ENCODE measurements around the gene NXPH3. TPM values are rescaled to one million over a fixed set of nuclear protein-coding genes. Genes with fewer than 3 reads are reported as not detected.

NXPH3 gene
- total and polyA plus RNA-seq, 2 donors (not counting 3 experiments of a cell fraction or from before 2014, with no cell fraction given), result 1.7 to 2.0 TPM

DNA sequence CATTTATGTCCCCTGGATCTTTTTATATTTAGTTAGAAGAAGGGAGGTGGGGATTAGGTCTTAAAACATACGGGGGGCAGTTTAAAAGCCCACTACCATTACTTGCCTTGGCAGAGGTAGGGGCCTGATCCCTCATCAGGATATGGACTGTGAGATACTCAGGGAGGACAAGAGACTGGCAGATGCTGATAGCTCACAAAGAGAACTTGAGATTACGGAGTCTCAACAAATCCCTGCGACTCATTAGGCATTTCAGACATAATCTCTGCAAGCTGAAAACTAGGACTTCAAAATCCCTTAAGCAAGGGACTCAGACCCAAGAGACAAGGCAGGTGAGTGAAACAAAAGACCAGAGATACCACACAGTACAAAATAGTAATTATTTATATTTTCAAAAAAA is 23.2 kb downstream of the NXPH3 start:
- H3K4me3 ChIP-seq (replicated peaks in 1 of 3; ENCODE audit: insufficient read depth in 1 of 3, low read depth in 1 of 3, low read length in 3 of 3), result no peak overlapping the region
- no peaks in the 10 kb centered on the region for H3K27me3 ChIP-seq (ENCODE audit: control insufficient read depth in 2 of 2, insufficient read depth in 2 of 2, low read length in 2 of 2)
- no peaks in the 10 kb centered on the region for H3K9me3 ChIP-seq (replicated peaks; ENCODE audit: control insufficient read depth, insufficient read depth, low read length)
- intact Hi-C loops (cut with micrococcal nuclease), result no loop called here
- BruUV-seq (replicated peaks), result no TSS peak
- no peak overlapping the region for H2AFZ ChIP-seq (ENCODE audit: low read depth, low read length)
- no peaks in the 10 kb centered on the region for H3K79me2 ChIP-seq (ENCODE audit: control insufficient read depth, insufficient read depth, low read length)
- dilution Hi-C loops (cut with MboI; ENCODE audit: extremely low pct_ligation_motif_present, low sequenced_read_pairs), result no loop called here
- H3K27ac ChIP-seq (ENCODE audit: insufficient read depth, low read depth, low read length), result no peak overlapping the region
- FAIRE-seq, result no peak
- H4K20me1 ChIP-seq (replicated peaks; ENCODE audit: control insufficient read depth, extremely low read depth, insufficient read depth, low read length), result no peaks in the 10 kb centered on the region
- no peaks in the 10 kb centered on the region for H3K9me1 ChIP-seq (replicated peaks; ENCODE audit: control insufficient read depth, extremely low read depth, insufficient read depth, low read length)
- no peak overlapping the region for H3K9ac ChIP-seq (replicated peaks; ENCODE audit: extremely low read depth, insufficient read depth, low read length)
- no peak for DNase-seq (ENCODE audit: low read depth, low spot score)
- POLR2A ChIA-PET, result no interaction called here
- TF ChIP-seq, protein P1, sequence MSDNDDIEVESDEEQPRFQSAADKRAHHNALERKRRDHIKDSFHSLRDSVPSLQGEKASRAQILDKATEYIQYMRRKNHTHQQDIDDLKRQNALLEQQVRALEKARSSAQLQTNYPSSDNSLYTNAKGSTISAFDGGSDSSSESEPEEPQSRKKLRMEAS (IDR thresholded peaks at IDR 0.05; ENCODE audit: insufficient read depth, insufficient read length), result no peak
- TF ChIP-seq MYC (IDR thresholded peaks at IDR 0.05; ENCODE audit: low read depth, low read length), result no peak
- TF ChIP-seq GATA2 (IDR thresholded peaks at IDR 0.05; ENCODE audit: insufficient read depth, insufficient read length, low read depth, low read length), result no peak
- TF ChIP-seq POLR2A (IDR thresholded peaks at IDR 0.05; ENCODE audit: low read depth, low read length), result no peak
- no peak for TF ChIP-seq JUN (IDR thresholded peaks at IDR 0.05; ENCODE audit: borderline replicate concordance, insufficient read depth, insufficient read length, low read depth)
- TF ChIP-seq EZH2 (IDR thresholded peaks at IDR 0.05; ENCODE audit: borderline replicate concordance, low read depth, low read length, severe bottlenecking), result no peak
- TF ChIP-seq, protein P2, sequence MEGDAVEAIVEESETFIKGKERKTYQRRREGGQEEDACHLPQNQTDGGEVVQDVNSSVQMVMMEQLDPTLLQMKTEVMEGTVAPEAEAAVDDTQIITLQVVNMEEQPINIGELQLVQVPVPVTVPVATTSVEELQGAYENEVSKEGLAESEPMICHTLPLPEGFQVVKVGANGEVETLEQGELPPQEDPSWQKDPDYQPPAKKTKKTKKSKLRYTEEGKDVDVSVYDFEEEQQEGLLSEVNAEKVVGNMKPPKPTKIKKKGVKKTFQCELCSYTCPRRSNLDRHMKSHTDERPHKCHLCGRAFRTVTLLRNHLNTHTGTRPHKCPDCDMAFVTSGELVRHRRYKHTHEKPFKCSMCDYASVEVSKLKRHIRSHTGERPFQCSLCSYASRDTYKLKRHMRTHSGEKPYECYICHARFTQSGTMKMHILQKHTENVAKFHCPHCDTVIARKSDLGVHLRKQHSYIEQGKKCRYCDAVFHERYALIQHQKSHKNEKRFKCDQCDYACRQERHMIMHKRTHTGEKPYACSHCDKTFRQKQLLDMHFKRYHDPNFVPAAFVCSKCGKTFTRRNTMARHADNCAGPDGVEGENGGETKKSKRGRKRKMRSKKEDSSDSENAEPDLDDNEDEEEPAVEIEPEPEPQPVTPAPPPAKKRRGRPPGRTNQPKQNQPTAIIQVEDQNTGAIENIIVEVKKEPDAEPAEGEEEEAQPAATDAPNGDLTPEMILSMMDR (IDR thresholded peaks at IDR 0.05; ENCODE audit: extremely low read depth in 1 of 2, insufficient read depth in 1 of 2, low read depth in 1 of 2, low read length in 2 of 2), result no peak
- no peak for TF ChIP-seq FOS (IDR thresholded peaks at IDR 0.05; ENCODE audit: borderline replicate concordance, insufficient read depth, low read length)
- TF ChIP-seq POLR2AphosphoS5 (IDR thresholded peaks at IDR 0.05; ENCODE audit: insufficient read depth, low read depth, low read length), result no peak
- peaks cover 9 to 15% of the 10 kb centered on the region in 2 experiments for H3K36me3 ChIP-seq (ENCODE audit: control insufficient read depth in 2 of 2, extremely low read depth in 1 of 2, insufficient read depth in 2 of 2, low read length in 2 of 2)
- no peak overlapping the region for H3K4me2 ChIP-seq (ENCODE audit: insufficient read depth, low read length)
- H3K4me1 ChIP-seq (ENCODE audit: control insufficient read depth, extremely low read depth, insufficient read depth, low read length), result peaks cover 7% of the 10 kb centered on the region
- CTCF ChIA-PET, result interaction anchor here (1.3 to 3.5 kb wide), 4 partner anchors 9 to 31 kb away, joined by 5 to 15 read pairs (median 8); partner anchors contain the start of gene NXPH3

Data from endothelial cell of umbilical vein (primary cell).